Measurements from ENCODE around the gene MPPED2. TPM values are rescaled to one million over a fixed set of nuclear protein-coding genes. Genes with fewer than 3 reads are reported as not detected.

Gene MPPED2, protein sequence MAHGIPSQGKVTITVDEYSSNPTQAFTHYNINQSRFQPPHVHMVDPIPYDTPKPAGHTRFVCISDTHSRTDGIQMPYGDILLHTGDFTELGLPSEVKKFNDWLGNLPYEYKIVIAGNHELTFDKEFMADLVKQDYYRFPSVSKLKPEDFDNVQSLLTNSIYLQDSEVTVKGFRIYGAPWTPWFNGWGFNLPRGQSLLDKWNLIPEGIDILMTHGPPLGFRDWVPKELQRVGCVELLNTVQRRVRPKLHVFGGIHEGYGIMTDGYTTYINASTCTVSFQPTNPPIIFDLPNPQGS
- total RNA-seq, result not detected in 2 replicates

GRCh38 chr11:30586251-30587144, at the start of gene MPPED2:
Gene MPPED2, minus strand, starts transcription at chr11:30586353. Its CDS starts 5,980 bp downstream, at chr11:30580373.

All from regular cardiac myocyte (primary cell).